ENCODE data around the gene DYSF. TPM values are rescaled to one million over a fixed set of nuclear protein-coding genes. Genes with fewer than 3 reads are reported as not detected.
A peak's percentile ranks its signal among the peaks of the same experiment; 100 is the strongest.

The DYSF gene
- total and polyA plus RNA-seq, 7 donors = 38.3 to 208 (median 109) TPM

GRCh38 chr2:71680925-71681324 lies 227.6 kb downstream of the DYSF start:
- Histone ChIP-seq H3K36me3 (ENCODE audit: insufficient read depth in 1 of 2, low read depth in 1 of 2) (peaks cover 0 to 78% of the 10 kb centered on the region in 2 donors), H3K4me3 (no peak overlapping the region), H3K27ac (no peak overlapping the region), H3K9me3 (no peaks in the 10 kb centered on the region), H3K4me1 (peaks cover 30% of the 10 kb centered on the region), H3K27me3 (ENCODE audit: insufficient read depth in 3 of 3, low read length in 2 of 3) (no peaks in the 10 kb centered on the region)
- 85 to 91% (median 87%) methylated on average over 6 of the region's 6 CpGs for WGBS, 3 donors
- ATAC-seq (no peak), DNase-seq (peak in 1 of 2 donors; percentile 6)
- intact Hi-C loops (cut with DNase I) = no loop called here
- TF ChIP-seq, protein P1, sequence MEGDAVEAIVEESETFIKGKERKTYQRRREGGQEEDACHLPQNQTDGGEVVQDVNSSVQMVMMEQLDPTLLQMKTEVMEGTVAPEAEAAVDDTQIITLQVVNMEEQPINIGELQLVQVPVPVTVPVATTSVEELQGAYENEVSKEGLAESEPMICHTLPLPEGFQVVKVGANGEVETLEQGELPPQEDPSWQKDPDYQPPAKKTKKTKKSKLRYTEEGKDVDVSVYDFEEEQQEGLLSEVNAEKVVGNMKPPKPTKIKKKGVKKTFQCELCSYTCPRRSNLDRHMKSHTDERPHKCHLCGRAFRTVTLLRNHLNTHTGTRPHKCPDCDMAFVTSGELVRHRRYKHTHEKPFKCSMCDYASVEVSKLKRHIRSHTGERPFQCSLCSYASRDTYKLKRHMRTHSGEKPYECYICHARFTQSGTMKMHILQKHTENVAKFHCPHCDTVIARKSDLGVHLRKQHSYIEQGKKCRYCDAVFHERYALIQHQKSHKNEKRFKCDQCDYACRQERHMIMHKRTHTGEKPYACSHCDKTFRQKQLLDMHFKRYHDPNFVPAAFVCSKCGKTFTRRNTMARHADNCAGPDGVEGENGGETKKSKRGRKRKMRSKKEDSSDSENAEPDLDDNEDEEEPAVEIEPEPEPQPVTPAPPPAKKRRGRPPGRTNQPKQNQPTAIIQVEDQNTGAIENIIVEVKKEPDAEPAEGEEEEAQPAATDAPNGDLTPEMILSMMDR (IDR thresholded peaks at IDR 0.05) = no peak

GRCh38 chr2:71681626-71682025 lies 228.3 kb downstream of the DYSF start:
- 85 to 90% (median 89%) methylated on average over 5 of the region's 5 CpGs for WGBS, 3 donors
- H3K9me3 ChIP-seq = no peaks in the 10 kb centered on the region
- peaks cover 36% of the 10 kb centered on the region for H3K4me1 ChIP-seq
- no peaks in the 10 kb centered on the region for H3K27me3 ChIP-seq (ENCODE audit: insufficient read depth in 3 of 3, low read length in 2 of 3)
- ATAC-seq (peak in 1 of 4 donors; percentile 48), DNase-seq (peak in 1 of 2 donors; percentile 51)
- H3K4me3 ChIP-seq = no peak overlapping the region
- TF ChIP-seq, protein P1 (IDR thresholded peaks at IDR 0.05) = no peak
- H3K27ac ChIP-seq = no peak overlapping the region
- intact Hi-C loops (cut with DNase I) = no loop called here
- H3K36me3 ChIP-seq (ENCODE audit: insufficient read depth in 1 of 2, low read depth in 1 of 2) = peaks cover 0 to 71% of the 10 kb centered on the region in 2 donors

DNA sequence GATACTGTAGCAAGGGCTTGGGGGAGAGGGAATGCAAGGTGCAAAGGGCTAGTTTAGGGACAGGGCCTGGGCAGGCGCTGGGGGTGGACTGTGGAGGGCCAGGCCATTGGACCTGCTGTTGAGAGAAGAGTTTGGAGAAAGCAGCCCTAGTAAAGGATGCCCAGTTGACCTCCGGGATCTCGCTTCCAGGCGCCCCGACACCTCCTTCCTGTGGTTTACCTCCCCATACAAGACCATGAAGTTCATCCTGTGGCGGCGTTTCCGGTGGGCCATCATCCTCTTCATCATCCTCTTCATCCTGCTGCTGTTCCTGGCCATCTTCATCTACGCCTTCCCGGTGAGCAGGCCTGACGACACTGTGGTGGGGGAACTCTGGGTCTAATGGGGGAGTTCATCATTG lies 229.0 kb downstream of the DYSF start:
- TF ChIP-seq, protein P1 (IDR thresholded peaks at IDR 0.05) = no peak
- H3K36me3 ChIP-seq (ENCODE audit: insufficient read depth in 1 of 2, low read depth in 1 of 2) = peaks cover 0 to 68% of the 10 kb centered on the region in 2 donors
- ATAC-seq (no peak), DNase-seq (no peak)
- H3K27me3 ChIP-seq (ENCODE audit: insufficient read depth in 3 of 3, low read length in 2 of 3) = no peaks in the 10 kb centered on the region
- no peak overlapping the region for H3K27ac ChIP-seq
- intact Hi-C loops (cut with DNase I) = no loop called here
- H3K4me1 ChIP-seq = peaks cover 36% of the 10 kb centered on the region
- H3K9me3 ChIP-seq = no peaks in the 10 kb centered on the region
- H3K4me3 ChIP-seq = no peak overlapping the region
- WGBS, 3 donors = 93 to 98% (median 94%) methylated on average over 11 of the region's 11 CpGs

DNA sequence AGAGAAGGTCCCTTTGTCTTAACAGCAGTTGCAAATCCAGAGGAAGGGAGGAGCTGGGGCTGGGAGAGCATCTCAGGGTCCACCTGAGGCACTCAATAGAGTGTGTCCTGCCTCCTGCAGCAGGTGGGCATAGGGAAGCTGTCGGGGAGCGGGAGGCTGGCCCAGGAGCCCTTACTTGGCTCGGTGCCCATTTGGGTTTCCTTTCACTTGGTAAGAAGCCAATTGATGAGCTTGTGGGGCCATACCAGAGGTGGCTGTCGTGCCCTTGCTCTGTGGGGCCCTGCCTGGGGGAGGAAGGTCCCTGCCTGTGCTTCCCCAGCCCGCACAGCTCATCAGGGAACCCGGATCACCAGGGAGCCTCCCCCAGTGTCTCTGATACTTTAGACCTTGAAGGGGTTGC lies 229.7 kb downstream of the DYSF start:
- no peak for DNase-seq
- Histone ChIP-seq H3K36me3 (ENCODE audit: insufficient read depth in 1 of 2, low read depth in 1 of 2) (peaks cover 0 to 70% of the 10 kb centered on the region in 2 donors), H3K27me3 (ENCODE audit: insufficient read depth in 3 of 3, low read length in 2 of 3) (no peaks in the 10 kb centered on the region), H3K27ac (no peak overlapping the region), H3K4me1 (peaks cover 36% of the 10 kb centered on the region), H3K9me3 (no peaks in the 10 kb centered on the region), H3K4me3 (no peak overlapping the region)
- TF ChIP-seq, protein P1 (IDR thresholded peaks at IDR 0.05) = no peak
- WGBS, 3 donors = 44 to 58% (median 53%) methylated on average over 6 of the region's 6 CpGs
- intact Hi-C loops (cut with DNase I) = no loop called here
- ATAC-seq = no peak

- WGBS, 3 donors = 94 to 100% (median 98%) methylated on average over 1 of the region's 1 CpG
- Histone ChIP-seq H3K4me1 (peaks cover 36% of the 10 kb centered on the region), H3K27me3 (ENCODE audit: insufficient read depth in 3 of 3, low read length in 2 of 3) (no peaks in the 10 kb centered on the region), H3K27ac (no peak overlapping the region), H3K36me3 (ENCODE audit: insufficient read depth in 1 of 2, low read depth in 1 of 2) (peaks cover 0 to 70% of the 10 kb centered on the region in 2 donors), H3K9me3 (no peaks in the 10 kb centered on the region), H3K4me3 (no peak overlapping the region)
- intact Hi-C loops (cut with DNase I) = no loop called here
- DNase-seq = no peak
- no peak for ATAC-seq
- TF ChIP-seq, protein P1 (IDR thresholded peaks at IDR 0.05) = no peak
These were observed 230.3 kb downstream of the DYSF start for GRCh38 chr2:71683666-71684065.

Measured in psoas muscle (tissue), 8 donors.